Esophagus muscularis mucosa (tissue), 4 donors: ENCODE measurements around the gene TRMU. TPM values are rescaled to one million over a fixed set of nuclear protein-coding genes. Genes with fewer than 3 reads are reported as not detected.
"Not testable (repeated sequence)": the region's sequence is repeated elsewhere in the genome, so short reads cannot be mapped to it uniquely, and the experiment has no call there.

Source experiments
- DNase-seq: peaks from one replicate; pipeline ENCODE4 v3.0.0-alpha.2; 2017; ENCODE audit errors: extremely low spot score
- H3K27ac ChIP-seq, 4 donors: fragments of 200-600 bp; sonication (generic); replicated peaks in 1 of 4; 1 replicate in 3 of 4; 2 replicates in 1 of 4; pipeline ENCODE4 v1.5.1; 2016 to 2019; ENCODE audit warnings: mild to moderate bottlenecking in 1 of 4
- H3K27me3 ChIP-seq, 4 donors: fragments of 200-600 bp; sonication (generic); one replicate each; pipeline versions ENCODE4 v1.5.1 to v1.6.0; 2016 to 2019
- H3K36me3 ChIP-seq, 4 donors: fragments of 200-600 bp; sonication (generic); one replicate each; pipeline ENCODE4 v1.5.1; 2016 to 2019
- H3K4me1 ChIP-seq, 4 donors: fragments of 200-600 bp; sonication (generic); one replicate each; pipeline ENCODE4 v1.5.1; 2016 to 2019
- H3K4me3 ChIP-seq, 4 donors: fragments of 200-600 bp; sonication (generic); 1 replicate in 2 of 4; 2 replicates in 2 of 4; pipeline ENCODE4 v1.5.1; 2016 to 2019; ENCODE audit warnings: mild to moderate bottlenecking in 4 of 4, moderate library complexity in 1 of 4
- H3K9me3 ChIP-seq, 4 donors: fragments of 200-600 bp; sonication (generic); 1 replicate in 3 of 4; 2 replicates in 1 of 4; pipeline ENCODE4 v1.5.1; 2016 to 2019
- CTCF ChIP-seq, 3 experiments: fragments of 200-600 bp in 2 of 3; fragments of 450-650 bp in 1 of 3; sonication (generic) in 2 of 3; IDR thresholded peaks; one replicate each; pipeline ENCODE4 v1.5.1; 2017 to 2019; ENCODE audit warnings: antibody characterized with exemption in 3 of 3, mild to moderate bottlenecking in 2 of 3, moderate library complexity in 1 of 3
- EP300 ChIP-seq: sonication (generic); formaldehyde crosslinking; IDR thresholded peaks from one replicate; pipeline ENCODE4 v1.6.1; 2017; ENCODE audit warnings: antibody characterized with exemption
- POLR2A ChIP-seq: fragments of 450-650 bp; IDR thresholded peaks from one replicate; pipeline ENCODE4 v1.6.1; 2017; ENCODE audit warnings: antibody characterized with exemption, moderate library complexity, mild to moderate bottlenecking, low read depth
- POLR2AphosphoS5 ChIP-seq, 2 donors: sonication (generic); formaldehyde crosslinking; IDR thresholded peaks; one replicate each; pipeline ENCODE4 v1.6.1; 2017; ENCODE audit warnings: antibody characterized with exemption in 2 of 2
- WGBS: methylation state at CpG from one replicate; pipeline ENCODE4 v1.1.5; 2018; 5-methylcytosine and 5-hydroxymethylcytosine counted together
- intact Hi-C: fragments of 100-400 bp; cut with DNase I; formaldehyde crosslinking; loops from one replicate; pipeline ENCODE4 v1.15.1; 2023
- total RNA-seq, 4 donors: library from RNA; depleted of rRNA; stranded (reverse); fragments of >200 nt; gene quantifications; one replicate each; pipeline versions ENCODE4 v1.1.0 to v1.2.1, GENCODE V29; 2016

TRMU gene
- total RNA-seq, 4 donors from 2014 or later, result 18.1 to 23.6 (median 20.6) TPM

GRCh38 chr22:46395145-46395544 is 59.6 kb downstream of the TRMU start:
- H3K27ac ChIP-seq, result no peak overlapping the region
- WGBS, result 96% methylated on average over 13 of the region's 13 CpGs
- no peak for DNase-seq
- H3K27me3 ChIP-seq, result no peaks in the 10 kb centered on the region
- H3K4me1 ChIP-seq, result peaks cover 0 to 8% (median 2%) of the 10 kb centered on the region in 4 donors
- H3K4me3 ChIP-seq, result no peak overlapping the region
- no peak for TF ChIP-seq POLR2A
- no peak for TF ChIP-seq CTCF (IDR thresholded peaks at IDR 0.05)
- TF ChIP-seq EP300, result no peak
- TF ChIP-seq POLR2AphosphoS5 (IDR thresholded peaks at IDR 0.05), result no peak
- intact Hi-C loops, result no loop called here
- H3K36me3 ChIP-seq, result no peaks in the 10 kb centered on the region
- no peaks in the 10 kb centered on the region for H3K9me3 ChIP-seq

- intact Hi-C loops, result not testable (repeated sequence)
Observed at GRCh38 chr22:46397049-46397448, 61.5 kb downstream of the TRMU start.

GRCh38 chr22:46397514-46397913 is 62.0 kb downstream of the TRMU start:
- no peaks in the 10 kb centered on the region for H3K9me3 ChIP-seq
- H3K27me3 ChIP-seq, result no peaks in the 10 kb centered on the region
- no peaks in the 10 kb centered on the region for H3K4me1 ChIP-seq
- no peak overlapping the region for H3K4me3 ChIP-seq
- no peak for DNase-seq
- no peak overlapping the region for H3K27ac ChIP-seq
- intact Hi-C loops, result no loop called here
- WGBS, result 100% methylated on average over 3 of the region's 18 CpGs
- no peaks in the 10 kb centered on the region for H3K36me3 ChIP-seq
- TF ChIP-seq POLR2AphosphoS5 (IDR thresholded peaks at IDR 0.05) (no peak), CTCF (IDR thresholded peaks at IDR 0.05) (no peak), POLR2A (no peak), EP300 (no peak)

More at GRCh38 chr22:46397049-46397448, 61.5 kb downstream of the TRMU start:
- 100% methylated on average over 5 of the region's 5 CpGs for whole genome bisulfite sequencing
- not testable (repeated sequence) for H3K9me3 ChIP-seq, H3K4me3 ChIP-seq, DNase-seq, H3K27ac ChIP-seq, H3K4me1 ChIP-seq, H3K27me3 ChIP-seq, H3K36me3 ChIP-seq

- Histone ChIP-seq H3K4me1 (no peaks in the 10 kb centered on the region), H3K4me3 (no peak overlapping the region), H3K27ac (no peak overlapping the region), H3K36me3 (no peaks in the 10 kb centered on the region), H3K27me3 (no peaks in the 10 kb centered on the region), H3K9me3 (no peaks in the 10 kb centered on the region)
- no peak for DNase-seq
- TF ChIP-seq POLR2AphosphoS5 (IDR thresholded peaks at IDR 0.05), result no peak
- no peak for TF ChIP-seq CTCF (IDR thresholded peaks at IDR 0.05)
- no peak for TF ChIP-seq EP300
- no peak for TF ChIP-seq POLR2A
- WGBS, result 86% methylated on average over 15 of the region's 19 CpGs
- intact Hi-C loops, result no loop called here
Observed at GRCh38 chr22:46397951-46398350, 62.4 kb downstream of the TRMU start.

- H3K36me3 ChIP-seq, result no peaks in the 10 kb centered on the region
- no peaks in the 10 kb centered on the region for H3K4me1 ChIP-seq
- no peak for DNase-seq
- H3K9me3 ChIP-seq, result no peaks in the 10 kb centered on the region
- intact Hi-C loops, result no loop called here
- TF ChIP-seq POLR2AphosphoS5 (IDR thresholded peaks at IDR 0.05), result no peak
- TF ChIP-seq CTCF (IDR thresholded peaks at IDR 0.05), result no peak
- TF ChIP-seq EP300, result no peak
- no peak for TF ChIP-seq POLR2A
- 89% methylated on average over 10 of the region's 16 CpGs for WGBS
- H3K4me3 ChIP-seq, result no peak overlapping the region
- no peak overlapping the region for H3K27ac ChIP-seq
- H3K27me3 ChIP-seq, result no peaks in the 10 kb centered on the region
Observed at GRCh38 chr22:46399251-46400024, 63.9 kb downstream of the TRMU start.
